Globus pallidus (tissue), 1 donor: Measurements from ENCODE around the gene ACY1.

Source experiments
- DNase-seq: peaks from one replicate; pipeline ENCODE4 v3.0.0-alpha.2; 2015; ENCODE audit warnings: low spot score

The ACY1 gene

DNA sequence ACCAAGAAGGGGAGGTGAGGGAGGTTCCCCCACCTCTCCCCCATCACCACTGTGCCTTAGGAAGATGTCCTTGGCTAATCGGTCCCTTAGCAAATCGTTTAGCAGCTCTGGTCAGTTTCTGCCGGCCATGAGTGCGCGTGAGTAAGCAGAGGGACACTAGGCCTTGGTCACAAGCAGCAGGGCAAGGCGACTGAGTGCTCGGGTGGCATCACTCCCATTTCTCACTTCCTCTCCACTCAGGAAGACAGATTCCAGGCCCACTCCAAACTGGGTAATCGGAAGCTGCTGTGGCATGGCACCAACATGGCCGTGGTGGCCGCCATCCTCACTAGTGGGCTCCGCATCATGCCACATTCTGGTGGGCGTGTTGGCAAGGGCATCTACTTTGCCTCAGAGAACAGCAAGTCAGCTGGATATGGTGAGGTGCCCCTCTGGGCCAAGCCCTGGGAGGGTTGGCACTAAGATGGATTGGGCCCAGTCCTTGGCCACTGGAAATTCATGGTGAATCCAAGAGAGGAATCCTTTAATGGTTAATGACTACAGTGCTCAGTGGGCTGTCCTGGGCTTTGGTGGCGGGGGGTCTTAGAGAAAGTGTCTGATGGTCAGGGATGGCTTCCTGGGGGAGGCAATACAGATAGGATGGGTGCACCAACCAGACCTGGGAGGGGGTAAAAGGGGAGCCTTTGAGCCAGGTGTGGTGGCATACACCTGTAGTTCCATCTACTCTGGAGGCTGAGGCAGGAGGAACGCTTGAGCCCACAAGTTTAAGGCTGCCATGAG is 37.2 kb upstream of the ACY1 start:
- no peak for DNase-seq

DNA sequence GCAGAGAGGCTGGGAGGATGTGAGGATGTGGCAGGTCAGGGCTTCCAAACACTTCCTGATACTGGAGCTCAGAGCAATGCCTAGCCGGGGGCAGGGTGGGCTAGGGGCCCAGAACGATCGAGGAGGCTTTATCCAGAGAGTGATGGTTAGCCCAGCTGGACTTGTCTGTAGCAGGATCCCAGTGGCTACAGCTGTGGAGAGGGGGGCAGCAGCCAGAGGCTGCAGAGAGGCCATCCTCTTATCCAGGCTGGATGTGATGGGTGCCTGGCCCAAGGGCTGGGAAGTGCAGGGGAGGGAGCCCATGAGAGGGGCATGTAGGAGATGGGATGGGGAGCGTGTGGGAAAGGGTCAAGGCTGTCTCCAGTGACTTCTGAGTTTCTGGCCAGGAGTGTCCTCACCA is 36.5 kb upstream of the ACY1 start:
- no peak for DNase-seq

DNA sequence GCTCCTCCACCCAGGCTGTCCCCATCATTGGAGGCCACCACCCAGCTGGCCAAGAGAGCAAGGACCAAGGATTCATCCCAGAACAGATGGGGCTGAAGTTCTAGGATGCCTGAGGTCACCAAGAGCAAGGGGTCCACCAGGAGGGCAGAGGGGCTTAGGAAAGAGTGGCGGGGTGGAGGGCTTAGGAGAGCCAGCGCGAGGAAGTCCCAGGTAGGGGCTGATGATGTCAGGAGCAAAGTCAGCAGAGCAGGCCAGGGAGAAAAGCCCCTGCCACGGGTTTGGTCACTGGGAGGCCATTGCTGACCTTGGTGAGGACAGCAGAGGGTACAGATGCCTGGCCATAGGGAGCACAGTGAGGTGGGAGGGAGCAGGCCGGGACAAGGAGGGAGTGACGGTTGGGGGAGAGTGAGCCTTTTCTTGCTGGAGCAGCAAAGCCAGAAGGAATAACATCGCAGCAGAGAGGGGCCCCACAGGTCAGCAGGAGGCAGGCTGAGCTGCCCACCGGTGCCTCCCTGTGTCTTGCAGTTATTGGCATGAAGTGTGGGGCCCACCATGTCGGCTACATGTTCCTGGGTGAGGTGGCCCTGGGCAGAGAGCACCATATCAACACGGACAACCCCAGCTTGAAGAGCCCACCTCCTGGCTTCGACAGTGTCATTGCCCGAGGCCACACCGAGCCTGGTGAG is 36.0 kb upstream of the ACY1 start:
- DNase-seq = no peak

DNA sequence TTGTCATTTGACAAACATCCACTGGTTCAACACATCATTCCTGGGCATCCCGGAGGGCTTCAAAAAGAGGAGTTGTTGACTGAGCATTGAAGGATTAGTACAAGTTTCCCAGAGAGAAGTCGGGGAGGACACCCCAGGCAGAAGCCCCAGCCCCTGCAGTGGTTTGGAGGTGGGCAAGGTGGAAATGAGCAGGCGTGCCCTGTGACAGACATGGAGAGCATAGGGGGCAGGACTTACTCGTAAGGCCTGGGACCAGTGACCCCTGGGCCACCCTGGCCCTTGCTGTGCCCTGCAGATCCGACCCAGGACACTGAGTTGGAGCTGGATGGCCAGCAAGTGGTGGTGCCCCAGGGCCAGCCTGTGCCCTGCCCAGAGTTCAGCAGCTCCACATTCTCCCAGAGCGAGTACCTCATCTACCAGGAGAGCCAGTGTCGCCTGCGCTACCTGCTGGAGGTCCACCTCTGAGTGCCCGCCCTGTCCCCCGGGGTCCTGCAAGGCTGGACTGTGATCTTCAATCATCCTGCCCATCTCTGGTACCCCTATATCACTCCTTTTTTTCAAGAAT is 35.2 kb upstream of the ACY1 start:
- DNase-seq = no peak

DNA sequence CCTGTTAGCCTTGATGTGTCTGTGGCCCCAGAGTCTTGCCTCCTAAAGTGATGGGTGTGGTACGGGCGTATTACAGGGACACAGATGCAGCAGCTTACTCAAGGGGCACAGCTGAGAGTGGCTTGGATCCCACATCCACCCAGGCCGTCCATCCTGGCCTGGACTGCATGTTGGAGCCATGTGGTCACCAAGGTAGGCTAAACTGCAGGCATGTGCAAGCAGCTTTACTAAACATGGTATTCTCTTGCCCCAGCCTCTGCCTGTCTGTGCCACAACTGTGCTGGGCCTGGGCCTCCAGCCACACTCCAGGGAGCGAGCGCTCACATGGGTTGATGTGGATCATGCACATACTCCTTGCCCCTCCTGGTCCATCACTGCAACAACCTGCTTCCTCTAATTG is 34.2 kb upstream of the ACY1 start:
- DNase-seq = no peak

DNA sequence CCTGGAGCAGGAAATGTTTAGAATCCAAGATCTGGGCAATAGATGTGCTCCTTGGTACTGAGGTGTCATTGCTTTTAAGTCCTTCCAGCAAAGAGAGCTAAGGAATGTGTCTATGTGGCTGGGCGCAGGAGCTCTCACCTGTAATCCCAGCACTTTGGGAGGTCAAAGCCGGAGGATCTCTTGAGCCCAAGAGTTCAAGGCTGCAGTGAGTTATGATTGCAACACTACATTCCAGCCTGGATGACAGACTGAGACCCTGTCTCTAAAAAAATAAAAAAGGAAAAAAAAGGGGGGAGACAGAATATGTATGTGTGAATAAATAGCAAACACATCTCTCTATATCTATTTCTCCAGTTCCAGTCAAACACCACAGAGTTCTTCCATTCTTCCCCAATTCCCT is 32.4 kb upstream of the ACY1 start:
- DNase-seq = no peak

DNA sequence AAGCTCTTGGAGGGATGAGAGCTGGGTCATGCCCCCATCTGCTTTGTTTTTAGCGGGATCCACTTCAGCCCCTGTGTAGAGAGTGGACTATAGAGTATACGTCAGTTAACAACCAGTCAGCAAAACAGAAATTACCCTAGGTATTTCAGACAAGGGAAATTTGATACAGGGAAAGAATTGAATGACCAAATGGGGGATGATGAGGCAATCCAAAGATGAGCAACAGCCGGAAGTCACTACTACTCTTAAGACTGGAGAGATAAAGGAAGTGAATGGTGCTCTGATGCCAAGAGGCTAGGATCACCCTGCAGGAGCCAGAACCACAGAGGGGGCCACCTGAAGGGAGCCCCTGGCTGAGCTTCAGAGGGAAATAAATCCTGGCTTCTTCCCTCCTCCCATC is 29.9 kb upstream of the ACY1 start:
- no peak for DNase-seq

DNA sequence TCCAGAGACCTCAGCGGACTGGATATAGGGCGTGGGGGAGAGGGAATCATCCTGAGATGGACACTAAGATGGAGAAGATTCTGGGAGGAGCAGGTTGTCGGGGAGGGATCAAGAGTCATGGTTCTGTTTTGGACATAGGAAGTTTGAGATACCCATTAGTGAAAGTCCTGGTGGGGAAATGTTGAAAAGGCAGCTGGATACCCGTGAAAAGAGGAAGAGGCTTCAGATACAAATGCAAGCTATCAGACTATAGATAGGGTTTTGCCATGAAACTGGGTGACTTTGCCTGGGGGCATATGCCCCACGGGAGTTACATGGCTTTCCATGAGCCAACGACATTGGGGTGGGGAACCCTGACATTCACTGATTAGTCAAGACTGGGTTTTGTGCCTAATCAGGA is 29.2 kb upstream of the ACY1 start:
- no peak for DNase-seq

DNA sequence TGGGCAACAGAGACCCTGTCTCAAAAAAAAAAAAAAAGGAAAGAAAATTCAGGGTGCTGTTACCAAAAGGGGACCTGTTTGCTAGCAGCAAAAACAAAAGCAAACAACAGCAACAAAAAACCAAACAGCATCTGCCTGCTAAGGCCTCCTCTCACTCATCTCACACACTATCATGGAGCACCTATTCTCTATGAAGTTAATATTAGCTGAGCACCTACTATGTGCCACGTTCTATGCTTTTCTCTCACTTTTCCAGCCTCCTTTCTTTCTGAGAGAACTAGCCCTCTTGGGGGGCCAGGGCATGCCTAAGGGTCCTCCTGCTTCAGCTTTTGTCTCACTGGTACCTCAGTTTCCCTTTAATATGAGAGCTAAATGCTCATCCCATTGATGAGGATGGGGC is 28.6 kb upstream of the ACY1 start:
- no peak for DNase-seq

DNA sequence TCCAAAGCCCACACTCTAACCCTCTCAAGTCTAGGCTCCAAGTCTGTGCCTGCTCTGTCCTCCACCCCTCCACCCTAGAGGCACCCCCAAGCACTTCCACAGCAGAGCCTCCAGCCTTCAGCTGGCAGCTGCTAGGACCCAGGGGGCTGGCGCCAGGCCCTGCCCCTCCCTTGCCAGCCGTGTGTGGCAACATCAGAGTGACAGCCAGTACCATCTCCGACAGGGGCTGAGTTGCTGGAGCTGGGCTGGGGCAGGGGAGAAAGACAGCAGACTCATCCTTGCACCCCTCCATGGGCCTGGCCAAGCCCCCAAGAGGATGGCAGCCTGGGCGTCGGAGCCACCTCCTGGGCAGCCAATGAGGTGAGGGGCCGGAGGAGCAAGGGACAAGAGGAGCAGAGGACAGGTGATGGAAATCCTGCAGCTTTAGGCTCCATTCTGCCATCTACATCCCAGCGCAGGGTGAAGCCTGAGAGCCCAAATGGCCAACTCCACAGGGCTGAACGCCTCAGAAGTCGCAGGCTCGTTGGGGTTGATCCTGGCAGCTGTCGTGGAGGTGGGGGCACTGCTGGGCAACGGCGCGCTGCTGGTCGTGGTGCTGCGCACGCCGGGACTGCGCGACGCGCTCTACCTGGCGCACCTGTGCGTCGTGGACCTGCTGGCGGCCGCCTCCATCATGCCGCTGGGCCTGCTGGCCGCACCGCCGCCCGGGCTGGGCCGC is 28.0 kb upstream of the ACY1 start, which contains the start of gene GPR62:
Gene GPR62 (plus strand): TSS at position 207 of the 718 bp plus-strand sequence. CDS start 272 bp downstream, at position 479.
- DNase-seq = peak; percentile 95

DNA sequence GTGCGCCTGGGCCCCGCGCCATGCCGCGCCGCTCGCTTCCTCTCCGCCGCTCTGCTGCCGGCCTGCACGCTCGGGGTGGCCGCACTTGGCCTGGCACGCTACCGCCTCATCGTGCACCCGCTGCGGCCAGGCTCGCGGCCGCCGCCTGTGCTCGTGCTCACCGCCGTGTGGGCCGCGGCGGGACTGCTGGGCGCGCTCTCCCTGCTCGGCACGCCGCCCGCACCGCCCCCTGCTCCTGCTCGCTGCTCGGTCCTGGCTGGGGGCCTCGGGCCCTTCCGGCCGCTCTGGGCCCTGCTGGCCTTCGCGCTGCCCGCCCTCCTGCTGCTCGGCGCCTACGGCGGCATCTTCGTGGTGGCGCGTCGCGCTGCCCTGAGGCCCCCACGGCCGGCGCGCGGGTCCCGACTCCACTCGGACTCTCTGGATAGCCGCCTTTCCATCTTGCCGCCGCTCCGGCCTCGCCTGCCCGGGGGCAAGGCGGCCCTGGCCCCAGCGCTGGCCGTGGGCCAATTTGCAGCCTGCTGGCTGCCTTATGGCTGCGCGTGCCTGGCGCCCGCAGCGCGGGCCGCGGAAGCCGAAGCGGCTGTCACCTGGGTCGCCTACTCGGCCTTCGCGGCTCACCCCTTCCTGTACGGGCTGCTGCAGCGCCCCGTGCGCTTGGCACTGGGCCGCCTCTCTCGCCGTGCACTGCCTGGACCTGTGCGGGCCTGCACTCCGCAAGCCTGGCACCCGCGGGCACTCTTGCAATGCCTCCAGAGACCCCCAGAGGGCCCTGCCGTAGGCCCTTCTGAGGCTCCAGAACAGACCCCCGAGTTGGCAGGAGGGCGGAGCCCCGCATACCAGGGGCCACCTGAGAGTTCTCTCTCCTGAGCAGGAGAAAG is 27.2 kb upstream of the ACY1 start:
- peak; percentile 76 for DNase-seq

DNA sequence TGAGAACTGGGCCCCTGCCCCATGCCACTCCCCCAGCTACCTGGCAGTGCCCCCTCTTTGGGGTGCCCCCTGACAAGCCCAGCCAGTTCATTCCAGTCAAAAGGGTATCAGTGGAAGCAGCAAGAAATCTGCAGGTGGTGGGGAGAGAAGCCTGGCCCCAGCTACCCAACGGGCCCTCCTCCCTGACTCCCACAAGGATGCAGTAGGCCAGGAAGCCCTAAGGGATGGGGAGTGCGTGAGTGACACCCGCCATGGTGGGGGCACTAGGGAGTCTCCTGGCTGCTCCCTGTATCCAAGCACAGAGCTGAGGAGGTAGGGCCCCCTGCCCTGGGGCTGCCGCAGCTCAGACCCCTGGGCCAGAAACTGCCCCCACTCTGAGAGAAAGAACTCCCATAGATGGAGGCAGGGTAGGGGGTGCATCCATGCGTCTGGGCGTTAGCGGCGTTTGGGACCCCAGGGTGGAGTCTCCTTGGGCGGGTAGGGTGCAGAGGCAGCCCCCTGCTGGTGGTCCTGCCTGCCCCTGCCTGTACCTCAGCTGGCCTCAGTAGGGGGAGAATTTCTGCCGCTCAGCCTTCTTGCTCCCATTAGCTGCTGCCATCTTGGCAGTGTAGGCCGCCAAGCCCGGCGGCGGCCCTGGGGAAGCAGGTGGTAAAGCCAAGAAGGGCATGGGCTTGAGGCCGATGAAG is 25.7 kb upstream of the ACY1 start:
- no peak for DNase-seq

DNA sequence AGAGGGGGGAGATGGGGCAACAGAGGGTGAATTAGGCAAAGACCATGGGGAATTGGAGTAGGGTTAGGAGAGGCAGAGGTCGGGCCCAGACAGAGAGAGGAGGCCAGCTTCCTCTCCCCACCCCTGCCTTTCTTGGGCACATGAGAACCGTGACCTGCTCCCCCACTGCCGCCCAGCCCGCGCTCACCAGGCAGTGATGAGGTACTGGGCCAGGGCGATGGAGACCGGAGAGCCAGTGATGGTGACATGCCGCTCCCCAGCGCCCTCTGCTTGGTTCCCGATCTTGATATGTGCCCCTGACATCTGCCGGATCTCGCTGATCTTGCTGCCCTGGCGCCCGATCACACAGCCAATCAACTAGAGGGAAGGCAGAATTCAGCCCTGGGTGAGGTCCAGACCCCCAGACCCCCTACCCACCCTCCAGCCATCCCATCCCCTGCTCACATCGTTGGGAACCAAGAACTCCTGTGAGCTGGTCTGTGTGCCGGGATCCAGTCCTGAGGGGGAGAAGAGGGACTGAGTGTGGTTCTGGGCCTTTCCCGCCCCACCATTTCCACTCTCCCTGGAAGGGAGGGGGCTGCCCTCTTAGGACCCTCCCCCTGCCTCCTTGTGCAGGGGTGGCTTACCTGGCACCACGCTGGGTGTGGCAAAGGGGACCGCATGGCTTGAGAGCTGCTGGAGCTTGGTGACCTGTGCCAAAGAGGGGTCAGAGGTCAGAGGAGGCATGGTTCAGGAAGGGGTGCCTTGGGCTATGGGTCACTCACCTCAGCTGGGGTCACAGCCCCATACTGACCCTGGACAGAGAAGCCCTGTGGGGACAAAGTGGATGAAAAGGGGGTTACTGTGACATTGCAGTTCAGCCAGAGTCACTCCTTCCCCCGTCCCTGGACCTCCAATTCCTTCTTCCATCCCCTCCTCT is 24.5 kb upstream of the ACY1 start:
- DNase-seq = no peak

DNA sequence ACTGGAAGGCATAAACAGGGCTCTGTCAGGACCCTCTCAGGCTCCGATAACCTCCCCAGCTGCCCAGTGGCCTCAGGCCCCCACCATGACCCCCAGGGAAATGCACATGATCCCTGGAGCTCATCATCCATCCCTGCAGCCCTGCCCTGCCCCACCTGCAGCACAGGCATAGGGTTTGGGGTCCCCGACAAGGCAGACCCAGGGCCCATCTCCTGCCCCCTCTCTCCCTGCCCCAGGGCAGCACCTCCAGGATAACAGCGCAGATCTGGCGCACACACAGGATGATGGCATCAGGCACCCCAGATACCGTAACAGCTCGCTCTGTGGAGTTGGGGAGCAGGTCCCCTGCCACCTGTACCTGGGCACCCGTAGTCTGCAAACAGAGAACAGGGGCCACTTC is 23.7 kb upstream of the ACY1 start:
- no peak for DNase-seq

DNA sequence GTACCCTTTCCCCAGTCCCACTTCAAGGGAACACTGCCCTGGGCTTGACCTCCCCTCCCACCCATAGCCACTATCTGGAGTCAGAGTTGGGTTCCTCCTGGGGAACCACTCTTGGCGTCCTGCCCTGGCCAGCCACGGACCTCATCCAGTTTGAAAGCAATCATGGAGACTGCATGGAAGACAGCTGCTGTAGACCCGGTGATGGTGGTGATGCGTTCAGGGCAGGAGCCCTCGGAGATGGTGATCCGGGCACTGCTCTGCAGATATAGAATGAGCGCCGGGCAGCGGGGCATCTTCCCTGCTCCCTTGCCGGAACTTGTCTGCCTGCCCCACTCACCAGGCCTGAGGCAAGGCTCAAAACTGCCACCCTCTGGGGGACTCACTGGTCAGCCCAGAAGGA is 22.9 kb upstream of the ACY1 start:
- DNase-seq = no peak

DNA sequence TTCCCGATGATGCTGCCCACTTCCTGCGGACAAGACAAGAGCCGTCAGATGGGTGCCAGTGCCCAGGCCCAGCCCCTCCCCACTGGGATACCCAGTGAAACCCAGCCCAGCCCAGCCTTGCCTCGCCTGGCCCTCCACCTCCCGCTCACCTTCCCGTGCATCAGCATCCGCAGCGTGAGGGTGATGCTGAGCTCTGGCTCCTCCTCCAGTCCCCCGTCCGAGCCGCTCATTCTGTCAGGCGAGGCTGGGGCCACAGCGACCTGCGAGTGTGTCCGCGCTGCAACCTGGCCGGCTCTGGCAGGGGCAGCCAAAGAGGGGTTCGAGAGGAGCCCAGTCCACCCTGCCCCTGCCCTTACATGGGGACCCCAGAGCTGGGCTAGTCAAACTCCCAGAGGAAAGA is 22.3 kb upstream of the ACY1 start:
- DNase-seq = no peak

DNA sequence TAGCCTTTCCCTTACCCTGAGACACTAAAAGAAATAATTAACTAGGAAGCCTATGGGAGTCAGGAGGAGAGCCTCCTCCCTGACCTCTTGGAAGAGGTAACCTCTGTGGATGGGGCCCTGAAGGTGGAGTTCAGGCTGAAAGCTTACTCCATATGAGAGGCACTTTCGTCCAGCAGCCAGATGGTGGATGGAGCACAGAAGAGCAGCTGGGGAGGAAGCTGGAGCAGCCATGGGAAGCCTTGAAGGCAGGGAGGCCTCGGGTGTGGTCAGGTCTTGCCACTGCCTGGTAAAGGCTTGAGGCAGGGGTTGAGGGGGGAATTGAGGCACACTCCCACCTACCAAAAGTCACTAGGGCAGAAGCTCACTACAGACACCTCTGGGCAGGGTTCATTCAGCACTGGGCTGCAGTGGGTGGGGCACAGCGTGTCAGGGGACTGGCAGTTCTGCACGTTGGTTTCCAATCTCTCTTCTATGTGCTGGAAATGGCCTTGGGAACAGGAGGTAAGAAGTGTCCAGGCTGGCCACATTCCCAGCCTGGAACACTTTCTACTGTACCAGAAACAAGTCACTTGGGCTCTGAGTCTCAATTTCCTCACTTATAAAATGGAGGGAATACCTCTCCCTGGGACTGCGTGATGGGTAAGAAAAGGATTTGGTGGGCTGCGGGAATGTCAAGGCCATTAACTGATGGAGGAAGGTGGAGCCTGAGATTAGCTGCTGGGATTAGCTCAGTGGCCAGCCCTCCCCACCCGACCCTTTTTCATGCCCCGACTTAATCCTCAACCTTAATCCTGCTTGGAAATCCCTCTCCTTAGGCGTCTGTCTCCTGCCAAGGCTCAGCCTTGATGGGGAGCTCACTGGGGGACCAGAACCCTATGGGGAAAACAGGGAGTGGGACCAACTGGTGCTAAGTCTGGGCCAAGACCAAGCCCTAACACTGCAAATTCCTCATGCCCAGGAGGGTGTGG is 21.4 kb upstream of the ACY1 start:
- DNase-seq = no peak

DNA sequence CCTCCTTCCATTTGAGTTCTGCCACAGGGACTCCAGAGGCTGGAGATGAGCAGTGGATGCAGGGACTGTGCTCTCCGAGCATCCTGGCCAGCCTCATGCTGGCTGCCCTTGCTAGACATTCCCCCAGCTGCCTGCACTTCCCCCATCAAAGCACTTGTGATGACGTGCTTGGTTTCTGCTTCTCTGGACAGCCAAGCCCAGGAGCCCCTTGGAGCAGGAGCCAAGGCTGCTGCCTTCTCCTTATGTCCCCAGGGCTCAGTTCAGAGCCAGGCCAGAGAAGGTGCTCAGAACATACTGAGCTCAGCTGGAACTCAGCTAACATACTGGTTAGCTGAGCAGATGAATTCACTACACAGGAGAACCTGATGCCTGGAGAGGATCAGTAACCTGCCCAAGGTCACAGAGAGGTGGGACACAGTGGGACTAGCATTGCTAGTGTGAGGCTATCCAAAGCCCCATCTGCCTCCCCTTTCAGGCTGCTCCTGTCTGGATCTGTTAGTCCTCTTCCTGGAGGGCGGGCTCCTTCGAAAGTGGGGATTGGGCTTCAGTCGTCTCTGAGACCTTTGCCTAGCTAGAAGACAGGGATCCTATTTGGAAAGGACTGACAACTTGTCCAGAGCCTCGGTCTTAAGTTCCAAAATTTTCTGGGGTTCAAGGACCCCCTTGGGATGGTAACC is 20.3 kb upstream of the ACY1 start:
- DNase-seq = peak; percentile 67
